GM12801 (cell line): ENCODE results near the gene DCTN3.

Experiments
- CTCF ChIP-seq: IDR thresholded peaks from one replicate; pipeline ENCODE4 v1.5.1; 2011; ENCODE audit warnings: control low read depth; ENCODE audit not compliant: insufficient read length; ENCODE audit errors: extremely low read depth

Gene DCTN3

GRCh38 chr9:34590381-34591247 is 29.7 kb downstream of the DCTN3 start:
- TF ChIP-seq CTCF: no peak

- no peak for TF ChIP-seq CTCF
These were observed 30.5 kb downstream of the DCTN3 start, which contains the start of gene CNTFR for GRCh38 chr9:34589636-34590380. CNTFR (minus strand) TSS chr9:34589724; CDS start chr9:34568981, 20,743 bp downstream.

- no peak for TF ChIP-seq CTCF
These were observed 31.3 kb downstream of the DCTN3 start for GRCh38 chr9:34588671-34589635.

GRCh38 chr9:34587271-34587670 is 33.0 kb downstream of the DCTN3 start:
- no peak for TF ChIP-seq CTCF

GRCh38 chr9:34585946-34586669 is 34.2 kb downstream of the DCTN3 start:
- no peak for TF ChIP-seq CTCF

GRCh38 chr9:34584970-34585369 is 35.3 kb downstream of the DCTN3 start:
- no peak for TF ChIP-seq CTCF
